SK-N-MC (cell line): ENCODE data around the gene CAMK1D.

Experiments
- DNase-seq: peaks from one replicate; pipeline ENCODE4 v3.0.0-alpha.2; 2011; ENCODE audit warnings: low read depth, low spot score
- H3K27ac ChIP-seq: fragments of 200-600 bp; sonication (generic); 2 replicates; pipeline ENCODE4 v1.5.1; 2016; ENCODE audit warnings: mixed run types
- H3K36me3 ChIP-seq: fragments of 200-600 bp; sonication (generic); 2 replicates; pipeline ENCODE4 v1.6.1; 2017; ENCODE audit warnings: antibody characterized with exemption, low read length, mixed read lengths; ENCODE audit not compliant: insufficient read depth
- H3K4me3 ChIP-seq: fragments of 200-600 bp; sonication (generic); 2 replicates; pipeline ENCODE4 v1.5.1; 2016
- H3K9ac ChIP-seq: fragments of 200-600 bp; sonication (generic); 2 replicates; pipeline ENCODE4 v1.8.0; 2017; ENCODE audit warnings: mixed run types, mixed read lengths; ENCODE audit not compliant: insufficient read length
- H3K9me3 ChIP-seq: fragments of 200-600 bp; sonication (generic); 2 replicates; pipeline ENCODE4 v1.6.1; 2017; ENCODE audit warnings: low read depth, mild to moderate bottlenecking, antibody characterized with exemption, low read length, moderate library complexity, mixed read lengths
- EZH2 ChIP-seq: fragments of 200-600 bp; sonication (generic); IDR thresholded peaks from one replicate; pipeline ENCODE4 v1.6.1; 2017; ENCODE audit warnings: antibody characterized with exemption
- FOXP2 ChIP-seq: optimal IDR thresholded peaks from 2 replicates; pipeline ENCODE3; 2011; ENCODE audit warnings: mild to moderate bottlenecking, moderate library complexity; ENCODE audit not compliant: insufficient read depth; ENCODE audit errors: extremely low read length, control extremely low read depth
- POLR2AphosphoS5 ChIP-seq: IDR thresholded peaks from 2 replicates; pipeline ENCODE4 v1.6.1; 2012; ENCODE audit warnings: mild to moderate bottlenecking, low read depth, low read length, borderline replicate concordance

Gene CAMK1D

DNA sequence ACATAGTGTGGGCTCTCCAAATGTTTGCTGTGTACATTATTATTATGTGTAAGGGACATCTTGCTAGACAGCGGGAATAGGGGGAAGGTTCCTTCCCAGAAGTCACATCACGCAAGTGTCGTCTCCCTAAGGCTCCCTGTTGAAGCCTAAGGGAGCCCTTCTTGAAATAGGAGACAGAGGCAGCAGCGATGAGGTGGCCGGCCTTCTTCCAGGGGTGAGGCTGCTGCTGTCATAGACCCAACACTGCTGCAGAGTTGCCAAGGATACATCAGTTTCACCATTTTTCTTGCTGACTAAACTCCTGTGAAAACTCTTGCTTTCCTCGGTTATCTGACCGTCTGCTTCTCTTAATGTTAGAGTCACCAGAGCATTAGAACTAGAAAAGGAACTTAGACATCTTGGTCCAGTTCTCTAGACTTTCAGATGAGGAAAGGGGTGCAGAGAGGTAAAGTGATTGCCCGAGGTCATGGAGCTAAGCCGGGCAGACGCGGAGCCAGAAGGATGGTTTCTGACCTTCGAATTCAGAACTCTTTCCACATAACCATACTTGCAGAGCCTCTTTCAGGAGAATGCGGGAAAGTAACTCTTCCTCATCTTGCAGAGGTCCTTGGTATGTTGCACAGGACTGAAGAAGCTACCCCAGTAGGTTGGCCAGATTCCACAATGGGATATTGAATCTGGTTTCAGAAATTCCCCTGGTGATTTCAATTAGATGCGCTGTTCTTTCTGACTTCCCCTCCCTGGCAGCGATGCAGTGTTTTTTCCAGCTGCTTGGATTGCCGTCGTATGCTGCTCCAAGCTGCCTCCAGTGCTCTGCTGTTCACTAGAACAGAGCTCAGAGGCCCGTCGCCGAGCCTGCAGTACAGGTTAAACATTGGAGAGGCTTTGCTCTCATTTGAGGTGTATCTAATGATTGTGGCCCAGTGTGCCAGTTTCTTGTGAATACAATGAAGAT is 217.1 kb downstream of the CAMK1D start:
- Histone ChIP-seq H3K9me3 (no peaks in the 10 kb centered on the region), H3K9ac (no peak overlapping the region), H3K4me3 (no peak overlapping the region), H3K27ac (no peak overlapping the region), H3K36me3 (no peaks in the 10 kb centered on the region)
- no peak for DNase-seq
- TF ChIP-seq EZH2 (no peak), POLR2AphosphoS5 (no peak), FOXP2 (no peak)

DNA sequence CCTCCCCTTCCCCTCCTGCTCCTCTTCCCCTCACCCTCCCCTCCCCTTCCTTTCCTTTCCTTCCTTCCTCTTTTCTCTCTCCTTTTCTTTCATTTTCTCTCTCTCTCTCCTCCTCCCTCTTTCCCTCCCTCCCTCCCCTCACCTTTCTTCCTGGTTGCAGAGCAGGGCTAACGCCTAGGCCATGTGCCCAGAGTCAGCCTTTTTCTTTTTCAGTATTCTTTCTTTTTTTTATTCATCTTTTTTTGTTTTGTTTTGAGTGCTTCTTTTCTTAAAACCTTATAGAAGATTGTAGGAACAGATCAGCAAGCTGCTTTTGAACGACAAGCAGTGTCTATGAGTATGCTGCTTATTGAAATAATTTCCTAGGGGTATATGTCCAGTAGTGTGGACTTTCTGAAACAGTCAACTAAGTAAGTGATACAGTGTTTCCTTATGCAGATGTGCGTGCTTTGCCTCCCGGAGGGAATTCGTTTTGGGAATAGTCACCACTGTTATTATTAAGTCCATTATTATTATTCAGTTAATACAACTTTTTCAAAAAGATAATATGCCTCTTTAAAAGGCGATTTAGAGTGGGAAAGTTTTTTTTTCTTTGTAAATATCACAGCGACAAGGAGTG is 219.2 kb downstream of the CAMK1D start:
- no peak overlapping the region for H3K4me3 ChIP-seq
- H3K9me3 ChIP-seq = no peaks in the 10 kb centered on the region
- TF ChIP-seq FOXP2 (no peak), POLR2AphosphoS5 (no peak), EZH2 (no peak)
- H3K27ac ChIP-seq = no peak overlapping the region
- no peaks in the 10 kb centered on the region for H3K36me3 ChIP-seq
- DNase-seq = no peak
- H3K9ac ChIP-seq = no peak overlapping the region

DNA sequence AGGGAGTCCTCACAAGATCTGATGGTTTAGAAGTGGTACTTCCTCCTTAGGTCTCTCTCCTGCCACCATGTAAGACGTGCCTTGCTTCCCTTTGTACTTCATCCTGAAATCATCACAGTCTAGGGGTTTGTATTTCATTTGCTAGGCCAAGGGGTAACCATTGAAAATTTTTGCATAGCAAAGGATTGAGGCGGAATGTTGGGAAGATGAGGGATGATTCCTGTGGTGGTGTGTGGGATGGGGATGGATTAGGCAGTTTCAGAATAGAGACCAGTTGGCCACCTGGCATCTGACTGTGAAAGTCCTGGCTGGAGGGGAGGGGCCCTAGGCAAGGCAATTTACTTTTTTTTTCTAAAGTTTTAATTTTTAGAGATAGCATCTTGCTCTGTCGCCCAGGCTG is 222.9 kb downstream of the CAMK1D start:
- Histone ChIP-seq H3K4me3 (no peak overlapping the region), H3K27ac (no peak overlapping the region), H3K9me3 (no peaks in the 10 kb centered on the region), H3K9ac (no peak overlapping the region), H3K36me3 (no peaks in the 10 kb centered on the region)
- TF ChIP-seq FOXP2 (no peak), EZH2 (no peak), POLR2AphosphoS5 (no peak)
- no peak for DNase-seq

DNA sequence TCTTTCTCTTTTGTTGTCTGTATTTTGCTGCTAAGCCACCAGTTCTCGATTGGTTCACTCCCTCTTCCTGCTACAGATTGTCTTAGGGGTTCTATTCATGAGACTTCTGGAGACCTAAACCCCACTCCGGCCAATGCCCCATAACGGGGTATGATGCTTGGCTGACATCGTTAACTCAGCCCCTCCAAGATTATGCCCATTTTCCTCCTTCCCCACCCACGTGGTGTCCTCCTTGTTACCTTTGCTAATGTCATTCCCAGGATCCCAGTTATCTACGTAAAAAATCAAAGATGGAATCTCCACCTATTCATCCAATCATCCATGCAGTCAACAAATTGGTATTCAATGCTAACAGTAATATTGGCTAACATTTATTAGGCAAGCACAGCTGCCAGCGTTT is 228.3 kb downstream of the CAMK1D start:
- Histone ChIP-seq H3K4me3 (no peak overlapping the region), H3K36me3 (no peaks in the 10 kb centered on the region), H3K27ac (no peak overlapping the region), H3K9ac (no peak overlapping the region), H3K9me3 (no peaks in the 10 kb centered on the region)
- DNase-seq = no peak
- TF ChIP-seq EZH2 (no peak), POLR2AphosphoS5 (no peak), FOXP2 (no peak)

DNA sequence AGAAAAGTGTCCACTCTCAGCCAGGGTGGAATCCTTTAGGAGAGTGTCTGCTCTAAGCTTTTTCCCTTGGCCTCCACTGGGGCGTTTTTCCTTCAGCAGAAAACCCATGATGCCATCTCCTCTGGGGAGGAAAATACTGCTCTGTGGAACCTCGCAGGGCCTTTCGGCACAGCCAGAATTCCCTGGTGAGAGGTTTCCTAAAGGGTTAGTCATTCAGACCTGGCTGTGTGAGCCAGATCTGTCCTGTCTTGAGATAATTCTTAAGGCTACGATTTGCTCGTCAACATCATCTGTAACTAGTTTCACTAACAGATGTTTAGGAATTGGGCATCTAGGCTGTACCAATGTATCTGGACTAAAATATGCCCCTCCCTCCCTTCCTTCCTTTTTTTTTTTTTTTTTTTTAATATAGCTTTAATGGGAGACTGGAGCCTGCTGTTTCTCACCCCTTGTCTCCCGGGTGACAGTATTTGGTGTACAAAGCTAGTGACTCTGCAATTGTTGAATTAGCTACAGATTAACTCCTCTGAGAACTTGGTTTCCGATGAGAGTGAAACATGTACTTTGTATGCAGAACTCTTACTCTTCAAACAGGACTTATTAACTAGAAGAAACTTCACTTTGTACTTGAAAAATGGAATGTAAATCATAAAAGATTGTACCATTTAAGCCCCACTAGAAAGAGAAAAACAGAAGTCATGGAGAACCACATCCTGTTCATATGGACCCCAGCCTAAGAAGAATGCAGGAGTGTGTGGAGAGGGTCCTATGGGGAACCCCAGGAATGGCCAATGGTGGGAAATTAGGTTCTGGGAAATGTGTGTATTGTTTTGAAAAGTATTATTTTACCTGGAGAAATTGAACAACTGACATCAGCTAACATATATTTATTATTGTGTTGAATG is 230.9 kb downstream of the CAMK1D start:
- TF ChIP-seq POLR2AphosphoS5 (no peak), EZH2 (no peak), FOXP2 (no peak)
- Histone ChIP-seq H3K36me3 (no peaks in the 10 kb centered on the region), H3K4me3 (no peak overlapping the region), H3K9me3 (no peaks in the 10 kb centered on the region), H3K27ac (no peak overlapping the region), H3K9ac (no peak overlapping the region)
- DNase-seq = no peak

DNA sequence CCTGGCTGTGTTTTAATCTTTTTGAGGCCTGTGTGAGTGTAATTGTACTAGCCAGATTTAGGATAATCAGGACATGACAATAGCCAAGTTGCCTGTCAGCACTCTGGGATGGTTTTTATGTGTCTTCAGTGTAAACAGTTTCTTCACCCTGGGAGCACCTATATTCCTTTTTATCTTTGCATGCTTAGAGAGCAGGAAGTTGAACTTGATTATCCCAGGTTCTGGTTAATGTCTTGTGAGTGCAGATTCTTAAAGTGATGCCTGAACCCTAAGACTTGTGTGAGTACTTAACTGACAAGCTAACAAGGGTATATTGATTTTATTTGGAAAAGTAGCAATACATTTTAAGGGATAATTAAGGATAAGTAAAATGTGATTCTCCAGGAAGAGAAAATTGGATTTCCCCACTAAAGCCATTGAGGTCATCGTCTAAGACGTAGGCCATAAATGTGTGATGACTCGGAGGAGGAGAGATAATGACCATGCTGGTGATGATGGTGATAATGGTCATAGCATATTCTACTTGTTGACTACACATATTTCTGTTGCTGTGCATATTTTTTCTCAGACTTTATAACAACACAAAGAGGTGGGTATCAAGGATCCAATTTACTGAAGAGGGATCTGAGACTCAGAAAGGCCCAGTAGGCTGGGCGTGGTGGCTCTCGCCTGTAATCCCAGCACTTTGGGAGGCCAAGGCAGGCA is 234.7 kb downstream of the CAMK1D start:
- Histone ChIP-seq H3K9me3 (no peaks in the 10 kb centered on the region), H3K27ac (no peak overlapping the region), H3K9ac (no peak overlapping the region), H3K36me3 (no peaks in the 10 kb centered on the region), H3K4me3 (no peak overlapping the region)
- TF ChIP-seq FOXP2 (no peak), POLR2AphosphoS5 (no peak), EZH2 (no peak)
- no peak for DNase-seq

DNA sequence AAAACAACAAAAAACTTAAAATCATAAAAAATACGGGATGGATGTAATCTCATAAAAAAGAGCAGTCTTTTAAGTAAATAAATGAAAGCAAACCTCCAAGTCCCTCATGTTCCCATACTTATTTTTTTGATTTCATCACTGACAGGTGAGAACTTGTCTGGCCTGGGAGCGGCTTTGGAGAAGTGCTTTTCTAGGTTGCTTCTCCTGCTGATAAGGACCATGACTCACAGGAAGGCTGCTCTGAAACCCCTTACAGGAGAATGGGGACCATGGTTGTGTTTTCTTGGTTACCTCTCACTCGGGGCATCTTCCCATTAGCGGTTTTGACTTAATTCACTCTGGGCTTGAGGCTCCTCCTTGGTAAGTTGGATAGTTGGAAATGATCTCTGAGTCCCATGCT is 237.4 kb downstream of the CAMK1D start:
- no peak overlapping the region for H3K4me3 ChIP-seq
- DNase-seq = no peak
- no peak overlapping the region for H3K9ac ChIP-seq
- no peaks in the 10 kb centered on the region for H3K36me3 ChIP-seq
- TF ChIP-seq POLR2AphosphoS5 (no peak), EZH2 (no peak), FOXP2 (no peak)
- H3K9me3 ChIP-seq = no peaks in the 10 kb centered on the region
- H3K27ac ChIP-seq = no peak overlapping the region
